Neural progenitor cell (in vitro differentiated cells): Measurements from ENCODE around the gene CD28. TPM values are rescaled to one million over a fixed set of nuclear protein-coding genes. Genes with fewer than 3 reads are reported as not detected.
A peak's percentile ranks its signal among the peaks of the same experiment; 100 is the strongest.

ENCODE experiments used
- DNase-seq: peaks from one replicate; pipeline ENCODE4 v3.0.0-alpha.2; 2016; ENCODE audit warnings: low spot score
- H2AFZ ChIP-seq: fragments of 200-600 bp; sonication (generic); replicated peaks from 2 replicates; pipeline ENCODE4 v1.6.1; 2016; ENCODE audit warnings: antibody characterized with exemption
- H3F3A ChIP-seq: fragments of 200-600 bp; sonication (generic); 2 replicates; pipeline ENCODE4 v1.6.1; 2016; ENCODE audit warnings: antibody characterized with exemption, low read depth
- H3K27ac ChIP-seq: fragments of 200-600 bp; sonication (generic); 2 replicates; pipeline ENCODE4 v1.5.1; 2016; ENCODE audit warnings: mild to moderate bottlenecking
- H3K27me3 ChIP-seq: fragments of 200-600 bp; sonication (generic); 2 replicates; pipeline ENCODE4 v1.6.1; 2016; ENCODE audit warnings: mild to moderate bottlenecking, moderate library complexity
- H3K36me3 ChIP-seq: fragments of 200-600 bp; sonication (generic); 2 replicates; pipeline ENCODE4 v1.5.1; 2016
- H3K4me1 ChIP-seq: fragments of 200-600 bp; sonication (generic); 2 replicates; pipeline ENCODE4 v1.6.1; 2016; ENCODE audit warnings: mixed run types
- H3K4me2 ChIP-seq: fragments of 200-600 bp; sonication (generic); 2 replicates; pipeline ENCODE4 v1.6.1; 2016
- H3K4me3 ChIP-seq: fragments of 200-600 bp; sonication (generic); 2 replicates; pipeline ENCODE4 v1.5.1; 2016
- H3K79me2 ChIP-seq: fragments of 200-600 bp; sonication (generic); 2 replicates; pipeline ENCODE4 v1.6.1; 2016; ENCODE audit warnings: low read depth
- H3K9ac ChIP-seq: fragments of 200-600 bp; sonication (generic); 2 replicates; pipeline ENCODE4 v1.6.1; 2016
- H3K9me3 ChIP-seq: fragments of 200-600 bp; sonication (generic); 2 replicates; pipeline ENCODE4 v1.5.1; 2016; ENCODE audit warnings: low read depth
- H4K20me1 ChIP-seq: fragments of 200-600 bp; sonication (generic); 2 replicates; pipeline ENCODE4 v1.6.1; 2016; ENCODE audit warnings: low read depth
- H3K27ac Mint-ChIP-seq: 3 replicates; pipeline ENCODE4 v1.8.0; 2021; ENCODE audit warnings: mixed read lengths
- H3K27me3 Mint-ChIP-seq: 2 replicates; pipeline ENCODE4 v1.8.0; 2022; ENCODE audit warnings: low read depth, mild to moderate bottlenecking, inconsistent platforms, moderate library complexity, mixed read lengths; ENCODE audit not compliant: insufficient read depth
- H3K36me3 Mint-ChIP-seq: 3 replicates; pipeline ENCODE4 v1.8.0; 2021; ENCODE audit warnings: mixed read lengths
- H3K4me1 Mint-ChIP-seq: 3 replicates; pipeline ENCODE4 v1.8.0; 2021; ENCODE audit warnings: mixed read lengths
- H3K4me3 Mint-ChIP-seq: 3 replicates; pipeline ENCODE4 v1.8.0; 2021; ENCODE audit warnings: mild to moderate bottlenecking, moderate library complexity, mixed read lengths
- H3K9me3 Mint-ChIP-seq: 3 replicates; pipeline ENCODE4 v1.8.0; 2020; ENCODE audit warnings: mixed read lengths
- EZH2 ChIP-seq: fragments of 200-600 bp; sonication (generic); IDR thresholded peaks from 2 replicates; pipeline ENCODE4 v1.6.1; 2017; ENCODE audit warnings: antibody characterized with exemption, mild to moderate bottlenecking, moderate library complexity
- EZH2phosphoT487 ChIP-seq: fragments of 200-600 bp; sonication (generic); IDR thresholded peaks from 2 replicates; pipeline ENCODE4 v1.6.1; 2017; ENCODE audit warnings: antibody characterized with exemption
- total RNA-seq: library from RNA; depleted of rRNA; stranded (reverse); fragments of >200 nt; gene quantifications from 2 replicates; pipeline ENCODE4 v1.2.3, GENCODE V29; 2015; ENCODE audit warnings: low replicate concordance
- TF ChIP-seq, protein P1 (sequence below): fragments of 200-600 bp; sonication (generic); IDR thresholded peaks from 2 replicates; pipeline ENCODE4 v1.5.1; 2017; ENCODE audit warnings: antibody characterized with exemption, mild to moderate bottlenecking

CD28 gene
- total RNA-seq, 1 donor from 2014 or later, result not detected

DNA sequence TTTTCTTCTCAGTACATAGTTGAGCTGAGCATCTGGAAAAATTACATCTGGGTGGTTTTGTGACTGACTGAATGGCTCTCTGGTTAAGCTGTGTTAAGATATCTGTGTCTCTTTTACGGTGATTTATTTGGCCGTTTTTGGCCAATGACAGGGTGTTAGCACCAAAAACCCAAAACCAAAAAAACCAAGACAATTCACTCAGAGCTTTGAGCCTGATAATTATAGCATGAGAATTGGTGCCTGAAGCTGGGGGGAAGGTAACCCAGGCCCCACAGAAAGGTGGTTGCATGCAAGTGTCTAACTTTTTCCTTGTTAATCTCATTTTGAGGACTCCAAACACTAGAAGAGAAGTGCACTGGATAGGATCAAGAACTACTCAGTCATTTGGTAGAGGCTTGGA is 4.5 kb downstream of the CD28 start:
- TF ChIP-seq EZH2 (no peak), EZH2phosphoT487 (no peak)
- TF ChIP-seq, protein P1, sequence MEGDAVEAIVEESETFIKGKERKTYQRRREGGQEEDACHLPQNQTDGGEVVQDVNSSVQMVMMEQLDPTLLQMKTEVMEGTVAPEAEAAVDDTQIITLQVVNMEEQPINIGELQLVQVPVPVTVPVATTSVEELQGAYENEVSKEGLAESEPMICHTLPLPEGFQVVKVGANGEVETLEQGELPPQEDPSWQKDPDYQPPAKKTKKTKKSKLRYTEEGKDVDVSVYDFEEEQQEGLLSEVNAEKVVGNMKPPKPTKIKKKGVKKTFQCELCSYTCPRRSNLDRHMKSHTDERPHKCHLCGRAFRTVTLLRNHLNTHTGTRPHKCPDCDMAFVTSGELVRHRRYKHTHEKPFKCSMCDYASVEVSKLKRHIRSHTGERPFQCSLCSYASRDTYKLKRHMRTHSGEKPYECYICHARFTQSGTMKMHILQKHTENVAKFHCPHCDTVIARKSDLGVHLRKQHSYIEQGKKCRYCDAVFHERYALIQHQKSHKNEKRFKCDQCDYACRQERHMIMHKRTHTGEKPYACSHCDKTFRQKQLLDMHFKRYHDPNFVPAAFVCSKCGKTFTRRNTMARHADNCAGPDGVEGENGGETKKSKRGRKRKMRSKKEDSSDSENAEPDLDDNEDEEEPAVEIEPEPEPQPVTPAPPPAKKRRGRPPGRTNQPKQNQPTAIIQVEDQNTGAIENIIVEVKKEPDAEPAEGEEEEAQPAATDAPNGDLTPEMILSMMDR, result no peak
- H3K4me1 Mint-ChIP-seq, result peaks cover 14% of the 10 kb centered on the region
- Histone ChIP-seq H3K9ac (no peak overlapping the region), H3K27me3 (no peaks in the 10 kb centered on the region), H2AFZ (no peak overlapping the region), H4K20me1 (no peaks in the 10 kb centered on the region), H3K36me3 (no peaks in the 10 kb centered on the region), H3K27ac (no peak overlapping the region), H3F3A (peaks cover 6% of the 10 kb centered on the region), H3K79me2 (no peaks in the 10 kb centered on the region), H3K4me3 (no peak overlapping the region), H3K4me2 (no peak overlapping the region), H3K9me3 (no peaks in the 10 kb centered on the region), H3K4me1 (peaks cover 19% of the 10 kb centered on the region)
- no peak overlapping the region for H3K4me3 Mint-ChIP-seq
- H3K27me3 Mint-ChIP-seq, result peaks cover 7% of the 10 kb centered on the region
- H3K9me3 Mint-ChIP-seq, result no peaks in the 10 kb centered on the region
- H3K27ac Mint-ChIP-seq, result no peak overlapping the region
- no peaks in the 10 kb centered on the region for H3K36me3 Mint-ChIP-seq
- DNase-seq, result no peak

DNA sequence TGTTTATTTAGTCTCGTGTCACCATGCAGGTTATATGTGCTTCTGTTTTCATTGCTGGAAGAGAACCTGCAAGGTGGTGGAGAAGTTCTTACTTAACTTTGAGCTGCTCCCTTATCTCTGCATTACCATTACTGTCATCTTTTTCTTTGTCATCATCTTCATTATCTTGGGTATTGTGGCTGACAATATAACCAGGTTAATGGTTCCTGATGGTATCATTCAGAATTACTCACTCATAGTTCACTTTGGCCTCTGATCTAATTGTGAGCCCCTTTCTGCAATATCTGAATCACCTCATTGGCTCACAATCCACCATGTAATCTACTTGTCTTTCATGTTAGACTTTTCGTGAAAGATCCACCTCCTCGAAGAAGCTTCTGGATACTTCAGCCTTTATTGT is 5.0 kb downstream of the CD28 start:
- Mint-ChIP-seq H3K27ac (no peak overlapping the region), H3K36me3 (no peaks in the 10 kb centered on the region), H3K4me1 (peaks cover 14% of the 10 kb centered on the region), H3K4me3 (no peak overlapping the region), H3K9me3 (no peaks in the 10 kb centered on the region), H3K27me3 (peaks cover 4% of the 10 kb centered on the region)
- no peak overlapping the region for H3K9ac ChIP-seq
- peaks cover 6% of the 10 kb centered on the region for H3F3A ChIP-seq
- H3K9me3 ChIP-seq, result no peaks in the 10 kb centered on the region
- no peak overlapping the region for H3K4me2 ChIP-seq
- TF ChIP-seq, protein P1, result no peak
- TF ChIP-seq EZH2 (no peak), EZH2phosphoT487 (no peak)
- DNase-seq, result no peak
- peaks cover 19% of the 10 kb centered on the region for H3K4me1 ChIP-seq
- H2AFZ ChIP-seq, result no peak overlapping the region
- no peak overlapping the region for H3K27ac ChIP-seq
- H4K20me1 ChIP-seq, result no peaks in the 10 kb centered on the region
- H3K36me3 ChIP-seq, result no peaks in the 10 kb centered on the region
- H3K27me3 ChIP-seq, result no peaks in the 10 kb centered on the region
- H3K4me3 ChIP-seq, result no peak overlapping the region
- no peaks in the 10 kb centered on the region for H3K79me2 ChIP-seq

DNA sequence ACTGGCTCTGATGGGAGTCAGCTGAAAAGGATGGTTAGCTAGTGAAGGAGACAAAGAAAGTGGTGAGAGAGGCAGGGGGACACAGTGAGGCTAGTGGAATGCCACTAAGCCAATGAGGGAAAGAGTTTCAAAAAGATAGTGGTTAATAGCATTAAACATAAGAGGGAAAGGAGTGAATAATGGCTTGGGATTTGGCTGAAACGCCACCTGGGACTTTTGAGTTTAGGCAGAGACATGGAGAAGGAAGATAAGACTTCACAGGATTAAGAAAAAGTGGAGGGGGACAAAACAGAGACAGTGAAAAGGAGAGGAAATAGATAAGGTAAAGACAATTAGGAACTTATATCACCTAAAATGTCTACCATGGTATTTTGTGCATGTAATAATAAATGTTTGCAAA is 6.9 kb downstream of the CD28 start:
- peak overlapping the region; percentile 38 for H3K4me2 ChIP-seq
- peaks cover 6% of the 10 kb centered on the region for H3F3A ChIP-seq
- peak overlapping the region; percentile 94 for H2AFZ ChIP-seq
- H3K4me1 Mint-ChIP-seq, result peaks cover 14% of the 10 kb centered on the region
- TF ChIP-seq EZH2phosphoT487 (no peak), EZH2 (no peak)
- TF ChIP-seq, protein P1, result no peak
- no peaks in the 10 kb centered on the region for H3K36me3 Mint-ChIP-seq
- no peaks in the 10 kb centered on the region for H3K36me3 ChIP-seq
- H3K4me1 ChIP-seq, result peaks cover 19% of the 10 kb centered on the region
- H3K9me3 Mint-ChIP-seq, result no peaks in the 10 kb centered on the region
- no peaks in the 10 kb centered on the region for H3K79me2 ChIP-seq
- no peak overlapping the region for H3K4me3 ChIP-seq
- no peaks in the 10 kb centered on the region for H4K20me1 ChIP-seq
- no peak overlapping the region for H3K4me3 Mint-ChIP-seq
- no peak overlapping the region for H3K27ac ChIP-seq
- H3K9ac ChIP-seq, result no peak overlapping the region
- peaks cover 5% of the 10 kb centered on the region for H3K27me3 Mint-ChIP-seq
- DNase-seq, result peak; percentile 33
- no peak overlapping the region for H3K27ac Mint-ChIP-seq
- no peaks in the 10 kb centered on the region for H3K27me3 ChIP-seq
- H3K9me3 ChIP-seq, result no peaks in the 10 kb centered on the region

DNA sequence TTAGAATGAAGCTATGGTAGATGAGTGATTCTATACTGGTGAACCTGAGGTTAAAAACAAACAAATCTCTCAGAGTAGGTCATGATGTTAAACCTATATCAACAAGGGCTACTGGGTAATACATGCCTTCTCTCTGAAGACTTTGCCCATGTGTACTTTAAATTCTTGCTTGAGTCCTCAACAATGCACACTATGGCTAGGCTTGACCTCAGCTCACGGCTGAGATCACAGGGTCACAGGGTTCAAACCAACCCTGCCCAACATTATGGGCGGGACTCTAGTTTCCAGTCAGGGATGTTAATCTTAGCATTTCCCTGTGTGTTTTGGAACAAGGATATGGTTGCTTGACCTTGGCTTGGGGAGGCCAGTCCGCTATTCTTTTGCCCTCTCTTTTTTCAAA is 7.7 kb downstream of the CD28 start:
- no peak for DNase-seq
- Mint-ChIP-seq H3K36me3 (no peaks in the 10 kb centered on the region), H3K9me3 (no peaks in the 10 kb centered on the region), H3K4me3 (no peak overlapping the region), H3K27me3 (peaks cover 5% of the 10 kb centered on the region), H3K4me1 (peaks cover 14% of the 10 kb centered on the region), H3K27ac (no peak overlapping the region)
- Histone ChIP-seq H3K27me3 (no peaks in the 10 kb centered on the region), H2AFZ (no peak overlapping the region), H3K9me3 (no peaks in the 10 kb centered on the region), H3K79me2 (no peaks in the 10 kb centered on the region), H3K36me3 (no peaks in the 10 kb centered on the region), H4K20me1 (no peaks in the 10 kb centered on the region), H3K27ac (no peak overlapping the region), H3K4me2 (peak overlapping the region; percentile 38), H3K4me1 (peaks cover 19% of the 10 kb centered on the region), H3K4me3 (no peak overlapping the region), H3K9ac (no peak overlapping the region), H3F3A (peaks cover 6% of the 10 kb centered on the region)
- TF ChIP-seq, protein P1, result no peak
- TF ChIP-seq EZH2, result no peak
- no peak for TF ChIP-seq EZH2phosphoT487
